Stimulated activated CD4-positive, alpha-beta T cell treated with anti-CD3 and anti-CD28 coated beads, Interleukin-1b, Interleukin-23, amount 100 ng/mL, for 1 hour (primary cell): ENCODE measurements around the gene RUNX1.

Experiments used
- DNase-seq, 2 donors: peaks; one replicate each; pipeline ENCODE4 v3.0.0-alpha.2; 2020; ENCODE audit warnings: low read depth in 2 of 2

RUNX1 gene

GRCh38 chr21:34923626-34924025, 125.5 kb downstream of the RUNX1 start:
- DNase-seq: no peak

GRCh38 chr21:34923202-34923601, 125.9 kb downstream of the RUNX1 start:
- no peak for DNase-seq

GRCh38 chr21:34922479-34922878, 126.6 kb downstream of the RUNX1 start:
- DNase-seq: no peak

GRCh38 chr21:34921151-34921550, 128.0 kb downstream of the RUNX1 start:
- DNase-seq: no peak

GRCh38 chr21:34919406-34919805, 129.7 kb downstream of the RUNX1 start:
- DNase-seq: no peak

- no peak for DNase-seq
Measured at GRCh38 chr21:34916446-34916845, 132.7 kb downstream of the RUNX1 start.

GRCh38 chr21:34915364-34915841, 133.7 kb downstream of the RUNX1 start:
- DNase-seq: no peak

- DNase-seq: no peak
Measured at GRCh38 chr21:34914239-34914638, 134.9 kb downstream of the RUNX1 start.

GRCh38 chr21:34913811-34914210, 135.3 kb downstream of the RUNX1 start:
- no peak for DNase-seq

GRCh38 chr21:34912022-34912945, 136.8 kb downstream of the RUNX1 start:
- no peak for DNase-seq

GRCh38 chr21:34911360-34911759, 137.7 kb downstream of the RUNX1 start:
- DNase-seq: no peak

GRCh38 chr21:34910396-34910795, 138.7 kb downstream of the RUNX1 start:
- DNase-seq: no peak

GRCh38 chr21:34909492-34910292, 139.4 kb downstream of the RUNX1 start:
- no peak for DNase-seq

- no peak for DNase-seq
Measured at GRCh38 chr21:34908419-34909055, 140.6 kb downstream of the RUNX1 start.

- DNase-seq: no peak
Measured at GRCh38 chr21:34907461-34908418, 141.4 kb downstream of the RUNX1 start.

- DNase-seq: no peak
Measured at GRCh38 chr21:34906401-34906800, 142.7 kb downstream of the RUNX1 start.

- DNase-seq: no peak
Measured at GRCh38 chr21:34905218-34905537, 143.9 kb downstream of the RUNX1 start.

GRCh38 chr21:34904526-34905217, 144.4 kb downstream of the RUNX1 start:
- DNase-seq: no peak

GRCh38 chr21:34900376-34900775, 148.7 kb downstream of the RUNX1 start:
- no peak for DNase-seq

- DNase-seq: no peak
Measured at GRCh38 chr21:34899760-34900159, 149.3 kb downstream of the RUNX1 start.

- no peak for DNase-seq
Measured at GRCh38 chr21:34899302-34899701, 149.8 kb downstream of the RUNX1 start.
